Keratinocyte (primary cell): ENCODE results near the gene ANKS1B.

ENCODE experiments used
- CTCF ChIP-seq, 3 experiments: IDR thresholded peaks in 1 of 3; conservative IDR thresholded peaks in 1 of 3; optimal IDR thresholded peaks in 1 of 3; 2 replicates in 2 of 3; 3 replicates in 1 of 3; pipeline versions ENCODE3 to v1.5.1; 2011; ENCODE audit warnings: low read length in 3 of 3, mild to moderate bottlenecking in 3 of 3, moderate library complexity in 2 of 3, control low read depth in 1 of 3, inconsistent platforms in 1 of 3; ENCODE audit not compliant: insufficient read depth in 2 of 3; ENCODE audit errors: extremely low read depth in 1 of 3
- EZH2 ChIP-seq: IDR thresholded peaks from one replicate; pipeline ENCODE4 v1.6.1; 2012; ENCODE audit warnings: inconsistent platforms, mild to moderate bottlenecking, low read length, moderate library complexity

DNA sequence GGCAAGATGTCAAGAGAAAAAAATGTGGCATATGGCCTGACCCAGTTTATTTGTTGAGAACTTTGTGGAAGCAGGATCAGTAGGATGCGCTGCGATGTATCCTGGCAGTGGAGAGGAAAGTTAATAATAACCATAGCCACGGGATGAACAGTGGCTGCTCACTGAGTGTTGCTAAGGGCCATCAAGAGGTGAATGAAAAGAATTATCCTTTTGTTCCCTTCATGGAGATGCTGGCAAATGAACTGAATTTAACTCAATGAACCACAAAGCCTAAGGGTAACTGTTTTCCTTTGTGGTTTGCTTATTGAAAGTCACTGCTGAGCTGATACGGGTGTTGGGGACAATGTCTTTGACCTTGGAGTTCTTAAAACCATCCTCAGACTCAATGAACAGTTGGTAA, 863.2 kb downstream of the ANKS1B start:
- no peak for TF ChIP-seq CTCF (optimal IDR thresholded peaks at IDR 0.05 in 1 of 3, IDR thresholded peaks at IDR 0.05 in 1 of 3, conservative IDR thresholded peaks at IDR 0.05 in 1 of 3; ENCODE audit: extremely low read depth in 1 of 3, insufficient read depth in 2 of 3, low read length in 3 of 3)
- TF ChIP-seq EZH2, result no peak
